Measurements from ENCODE around the gene SKP1.

Gene SKP1

GRCh38 chr5:134184155-134185135 is 7.7 kb upstream of the SKP1 start:
- TF ChIP-seq FOXP2 (optimal IDR thresholded peaks at IDR 0.05; ENCODE audit: borderline replicate concordance, extremely low read depth, extremely low read length, insufficient read depth), result peak; percentile 51
- TF ChIP-seq POLR2AphosphoS5 (IDR thresholded peaks at IDR 0.05; ENCODE audit: low read depth, low read length), result no peak

GRCh38 chr5:134183481-134183880 is 6.7 kb upstream of the SKP1 start:
- TF ChIP-seq POLR2AphosphoS5 (IDR thresholded peaks at IDR 0.05; ENCODE audit: low read depth, low read length) (no peak), SIN3A (IDR thresholded peaks at IDR 0.05; ENCODE audit: borderline replicate concordance, insufficient read depth, low read length) (no peak), FOXP2 (optimal IDR thresholded peaks at IDR 0.05; ENCODE audit: borderline replicate concordance, extremely low read depth, extremely low read length, insufficient read depth) (no peak), REST (IDR thresholded peaks at IDR 0.05; ENCODE audit: insufficient read depth in 1 of 2, low read depth in 2 of 2, low read length in 2 of 2) (no peak), TAF1 (IDR thresholded peaks at IDR 0.05; ENCODE audit: borderline replicate concordance, insufficient read depth, low read length) (no peak)

GRCh38 chr5:134178096-134178419 is 1.3 kb upstream of the SKP1 start:
- no peak for TF ChIP-seq SIN3A (IDR thresholded peaks at IDR 0.05; ENCODE audit: borderline replicate concordance, insufficient read depth, low read length)
- no peak for TF ChIP-seq FOXP2 (optimal IDR thresholded peaks at IDR 0.05; ENCODE audit: borderline replicate concordance, extremely low read depth, extremely low read length, insufficient read depth)
- no peak for TF ChIP-seq REST (IDR thresholded peaks at IDR 0.05; ENCODE audit: insufficient read depth in 1 of 2, low read depth in 2 of 2, low read length in 2 of 2)
- TF ChIP-seq POLR2AphosphoS5 (IDR thresholded peaks at IDR 0.05; ENCODE audit: low read depth, low read length), result no peak

GRCh38 chr5:134177369-134178095 is 782 bp upstream of the SKP1 start:
- TF ChIP-seq REST (IDR thresholded peaks at IDR 0.05; ENCODE audit: insufficient read depth in 1 of 2, low read depth in 2 of 2, low read length in 2 of 2) (no peak), FOXP2 (optimal IDR thresholded peaks at IDR 0.05; ENCODE audit: borderline replicate concordance, extremely low read depth, extremely low read length, insufficient read depth) (no peak), POLR2AphosphoS5 (IDR thresholded peaks at IDR 0.05; ENCODE audit: low read depth, low read length) (0 out of 2 replicates have a peak, but pooled peaks have one; percentile 10), TAF1 (IDR thresholded peaks at IDR 0.05; ENCODE audit: borderline replicate concordance, insufficient read depth, low read length) (peak; percentile 3; the same call in 1 of the 2 replicates), SIN3A (IDR thresholded peaks at IDR 0.05; ENCODE audit: borderline replicate concordance, insufficient read depth, low read length) (peak; percentile 70; the same call in 1 of the 2 replicates)

- no peak for TF ChIP-seq POLR2AphosphoS5 (IDR thresholded peaks at IDR 0.05; ENCODE audit: low read depth, low read length)
- TF ChIP-seq TAF1 (IDR thresholded peaks at IDR 0.05; ENCODE audit: borderline replicate concordance, insufficient read depth, low read length), result no peak
- no peak for TF ChIP-seq REST (IDR thresholded peaks at IDR 0.05; ENCODE audit: insufficient read depth in 1 of 2, low read depth in 2 of 2, low read length in 2 of 2)
- no peak for TF ChIP-seq FOXP2 (optimal IDR thresholded peaks at IDR 0.05; ENCODE audit: borderline replicate concordance, extremely low read depth, extremely low read length, insufficient read depth)
- no peak; the same call in 1 of the 2 replicates for TF ChIP-seq SIN3A (IDR thresholded peaks at IDR 0.05; ENCODE audit: borderline replicate concordance, insufficient read depth, low read length)
Observed at GRCh38 chr5:134175921-134176510, 734 bp downstream of the SKP1 start.

Measured in PFSK-1 (cell line).